H1 (cell line): ENCODE data around the gene FOXO4.

Experiments
- BCL11A ChIP-seq, 2 experiments: IDR thresholded peaks; one replicate each; pipeline ENCODE4 v1.6.1; 2011; ENCODE audit warnings: low read depth in 2 of 2, low read length in 2 of 2, mild to moderate bottlenecking in 2 of 2
- CEBPB ChIP-seq: IDR thresholded peaks from 2 replicates; pipeline ENCODE4 v1.6.1; 2012; ENCODE audit warnings: low read depth, low read length
- CTCF ChIP-seq, 3 experiments: IDR thresholded peaks; 1 replicate in 2 of 3; 2 replicates in 1 of 3; pipeline versions ENCODE4 v1.5.1 to v1.6.1; 2011; ENCODE audit warnings: low read length in 3 of 3, mild to moderate bottlenecking in 3 of 3, inconsistent platforms in 2 of 3, low read depth in 1 of 3, moderate library complexity in 1 of 3; ENCODE audit not compliant: insufficient read depth in 1 of 3; ENCODE audit errors: control extremely low read depth in 1 of 3
- EGR1 ChIP-seq: IDR thresholded peaks from 2 replicates; pipeline ENCODE4 v1.6.1; 2011; ENCODE audit warnings: low read depth, low read length, borderline replicate concordance
- JUND ChIP-seq: IDR thresholded peaks from 2 replicates; pipeline ENCODE4 v1.6.1; 2011; ENCODE audit warnings: mild to moderate bottlenecking, improper control_type of control experiment, low read length
- POLR2A ChIP-seq, 2 experiments: IDR thresholded peaks; 1 replicate in 1 of 2; 2 replicates in 1 of 2; pipeline ENCODE4 v1.6.1; 2011; ENCODE audit warnings: low read depth in 2 of 2, low read length in 2 of 2, mild to moderate bottlenecking in 2 of 2; ENCODE audit errors: control extremely low read depth in 1 of 2
- POLR2AphosphoS5 ChIP-seq: IDR thresholded peaks from 2 replicates; pipeline ENCODE4 v1.6.1; 2011; ENCODE audit warnings: low read depth, low read length
- TF ChIP-seq, protein P1 (sequence below): IDR thresholded peaks from 2 replicates; pipeline ENCODE4 v1.6.1; 2012; ENCODE audit warnings: inconsistent platforms

DNA sequence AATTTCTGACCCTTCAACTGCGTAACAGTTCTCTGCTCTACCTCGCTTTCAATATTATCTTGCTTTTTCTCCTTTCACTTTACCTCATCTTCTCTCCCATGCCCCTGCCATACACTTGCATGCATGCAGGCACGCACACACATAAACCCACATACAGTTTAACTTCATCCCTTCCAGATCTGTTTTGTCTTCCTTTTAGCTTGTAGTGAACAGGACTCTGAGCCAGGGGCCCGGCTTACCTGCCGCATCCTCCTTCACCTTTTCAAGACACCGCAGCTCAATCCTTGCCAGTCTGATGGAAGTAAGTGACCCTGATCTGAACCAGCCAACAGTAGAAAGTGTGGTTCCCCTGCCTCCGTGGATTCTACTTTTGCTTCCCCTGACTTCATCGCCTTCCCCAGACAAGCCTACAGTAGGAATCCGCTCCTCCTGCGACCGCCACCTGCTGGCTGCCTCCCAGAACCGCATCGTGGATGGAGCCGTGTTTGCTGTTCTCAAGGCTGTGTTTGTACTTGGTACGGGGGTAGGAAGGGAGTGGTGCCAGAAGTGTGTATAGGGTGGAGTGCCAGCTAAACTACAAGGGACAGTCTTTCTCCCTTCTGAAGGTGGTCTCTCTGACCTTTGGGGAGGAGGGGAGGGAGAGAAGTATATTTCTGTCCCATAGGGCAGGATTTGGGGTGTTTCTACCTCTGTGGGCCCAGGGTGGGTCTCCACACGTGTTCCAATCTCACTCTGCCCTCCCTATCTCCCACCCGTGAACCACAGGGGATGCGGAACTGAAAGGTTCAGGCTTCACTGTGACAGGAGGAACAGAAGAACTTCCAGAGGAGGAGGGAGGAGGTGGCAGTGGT is 33.5 kb downstream of the FOXO4 start:
- TF ChIP-seq CTCF (IDR thresholded peaks at IDR 0.05; ENCODE audit: control extremely low read depth in 1 of 3, insufficient read depth in 1 of 3, low read depth in 1 of 3, low read length in 3 of 3) (peak; percentile 82 to 89 (median 85)), CEBPB (no peak), POLR2AphosphoS5 (no peak), JUND (no peak), EGR1 (no peak), BCL11A (IDR thresholded peaks at IDR 0.05; ENCODE audit: low read depth in 2 of 2, low read length in 2 of 2) (no peak), POLR2A (IDR thresholded peaks at IDR 0.05; ENCODE audit: control extremely low read depth in 1 of 2, low read depth in 2 of 2, low read length in 2 of 2) (no peak)
- TF ChIP-seq, protein P1, sequence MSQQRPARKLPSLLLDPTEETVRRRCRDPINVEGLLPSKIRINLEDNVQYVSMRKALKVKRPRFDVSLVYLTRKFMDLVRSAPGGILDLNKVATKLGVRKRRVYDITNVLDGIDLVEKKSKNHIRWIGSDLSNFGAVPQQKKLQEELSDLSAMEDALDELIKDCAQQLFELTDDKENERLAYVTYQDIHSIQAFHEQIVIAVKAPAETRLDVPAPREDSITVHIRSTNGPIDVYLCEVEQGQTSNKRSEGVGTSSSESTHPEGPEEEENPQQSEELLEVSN: no peak
